Osteoblast (primary cell): Measurements from ENCODE around the gene ZNF425. TPM values are rescaled to one million over a fixed set of nuclear protein-coding genes. Genes with fewer than 3 reads are reported as not detected.

Experiments
- DNase-seq: peaks from one replicate; pipeline ENCODE4 v3.0.0; 2011; ENCODE audit warnings: low spot score, mixed read lengths; ENCODE audit not compliant: insufficient read length; ENCODE audit errors: missing footprints
- H2AFZ ChIP-seq: 2 replicates; pipeline ENCODE4 v1.6.0; 2011; ENCODE audit warnings: mild to moderate bottlenecking, low read length
- H3K27ac ChIP-seq: 2 replicates; pipeline ENCODE4 v1.5.1; 2011; ENCODE audit warnings: mild to moderate bottlenecking, low read depth, low read length, moderate library complexity
- H3K27me3 ChIP-seq: 2 replicates; pipeline ENCODE4 v1.6.0; 2012; ENCODE audit warnings: mild to moderate bottlenecking, control low read depth, inconsistent platforms, low read length, moderate library complexity; ENCODE audit not compliant: insufficient read depth
- H3K36me3 ChIP-seq: 2 replicates; pipeline ENCODE4 v1.5.1; 2011; ENCODE audit warnings: mild to moderate bottlenecking, low read length, control low read depth, moderate library complexity; ENCODE audit not compliant: insufficient read depth
- H3K4me1 ChIP-seq: 2 replicates; pipeline ENCODE4 v1.5.1; 2011; ENCODE audit warnings: mild to moderate bottlenecking, low read length, control low read depth, moderate library complexity; ENCODE audit not compliant: insufficient read depth
- H3K4me2 ChIP-seq: 2 replicates; pipeline ENCODE4 v1.6.0; 2011; ENCODE audit warnings: mild to moderate bottlenecking, low read length; ENCODE audit not compliant: insufficient read depth
- H3K4me3 ChIP-seq: fragments of 200-600 bp; sonication (generic); 3 replicates; pipeline ENCODE4 v1.5.1; 2012; ENCODE audit warnings: mild to moderate bottlenecking, low read length, inconsistent platforms; ENCODE audit not compliant: insufficient read depth
- H3K79me2 ChIP-seq: 2 replicates; pipeline ENCODE4 v1.6.0; 2012; ENCODE audit warnings: mild to moderate bottlenecking, low read length, control low read depth, inconsistent platforms; ENCODE audit not compliant: insufficient read depth
- H3K9me3 ChIP-seq: 2 replicates; pipeline ENCODE4 v1.5.1; 2011; ENCODE audit warnings: low read depth, low read length, control low read depth
- H4K20me1 ChIP-seq: 2 replicates; pipeline ENCODE4 v1.6.0; 2012; ENCODE audit warnings: mild to moderate bottlenecking, low read length, control low read depth; ENCODE audit not compliant: insufficient read depth
- CTCF ChIP-seq: IDR thresholded peaks from 2 replicates; pipeline ENCODE4 v1.5.1; 2011; ENCODE audit warnings: mild to moderate bottlenecking, low read depth, low read length, moderate library complexity; ENCODE audit errors: extremely low read depth
- total RNA-seq: library from RNA; depleted of rRNA; stranded (reverse); fragments of >200 nt; gene quantifications from 2 replicates; pipeline ENCODE4 v1.2.3, GENCODE V29; 2012

ZNF425 gene
- total RNA-seq, 1 donor: 4.3 TPM

GRCh38 chr7:149130572-149131198 lies 4.6 kb upstream of the ZNF425 start:
- Histone ChIP-seq H4K20me1 (no peaks in the 10 kb centered on the region), H3K36me3 (peaks cover 17% of the 10 kb centered on the region), H3K79me2 (peaks cover 20% of the 10 kb centered on the region), H3K27ac (no peak overlapping the region), H3K4me2 (no peak overlapping the region), H3K9me3 (no peaks in the 10 kb centered on the region), H3K4me3 (no peak overlapping the region), H3K4me1 (peaks cover 6% of the 10 kb centered on the region), H3K27me3 (no peaks in the 10 kb centered on the region), H2AFZ (no peak overlapping the region)
- no peak for DNase-seq
- no peak for TF ChIP-seq CTCF

GRCh38 chr7:149126662-149127266 lies 640 bp upstream of the ZNF425 start:
- no peaks in the 10 kb centered on the region for H3K27me3 ChIP-seq
- peaks cover 17% of the 10 kb centered on the region for H3K36me3 ChIP-seq
- H4K20me1 ChIP-seq: no peaks in the 10 kb centered on the region
- peak overlapping the region; percentile 99 for H3K4me3 ChIP-seq
- peaks cover 33% of the 10 kb centered on the region for H3K79me2 ChIP-seq
- peak overlapping the region; percentile 99 for H2AFZ ChIP-seq
- no peak for TF ChIP-seq CTCF
- peak overlapping the region; percentile 89 for H3K27ac ChIP-seq
- H3K4me1 ChIP-seq: peaks cover 11% of the 10 kb centered on the region
- no peak for DNase-seq
- H3K4me2 ChIP-seq: peak overlapping the region; percentile 100
- H3K9me3 ChIP-seq: no peaks in the 10 kb centered on the region

- H4K20me1 ChIP-seq: no peaks in the 10 kb centered on the region
- H3K36me3 ChIP-seq: peaks cover 6% of the 10 kb centered on the region
- peaks cover 33% of the 10 kb centered on the region for H3K79me2 ChIP-seq
- peak; percentile 14 for DNase-seq
- no peaks in the 10 kb centered on the region for H3K27me3 ChIP-seq
- H3K27ac ChIP-seq: peak overlapping the region; percentile 89
- H3K4me1 ChIP-seq: peaks cover 11% of the 10 kb centered on the region
- peak overlapping the region; percentile 99 for H2AFZ ChIP-seq
- H3K4me2 ChIP-seq: peak overlapping the region; percentile 100
- H3K9me3 ChIP-seq: no peaks in the 10 kb centered on the region
- H3K4me3 ChIP-seq: peak overlapping the region; percentile 99
- no peak for TF ChIP-seq CTCF
These were observed 798 bp downstream of the ZNF425 start for GRCh38 chr7:149125189-149125862.

GRCh38 chr7:149109969-149110368 lies 16.2 kb downstream of the ZNF425 start:
- Histone ChIP-seq H3K4me1 (no peaks in the 10 kb centered on the region), H3K79me2 (no peaks in the 10 kb centered on the region), H3K4me3 (no peak overlapping the region), H2AFZ (no peak overlapping the region), H4K20me1 (no peaks in the 10 kb centered on the region), H3K27ac (no peak overlapping the region), H3K36me3 (no peaks in the 10 kb centered on the region), H3K27me3 (no peaks in the 10 kb centered on the region), H3K9me3 (no peaks in the 10 kb centered on the region), H3K4me2 (no peak overlapping the region)
- no peak for DNase-seq
- no peak for TF ChIP-seq CTCF
